ENCODE measurements around the gene HJURP.

HJURP gene

DNA sequence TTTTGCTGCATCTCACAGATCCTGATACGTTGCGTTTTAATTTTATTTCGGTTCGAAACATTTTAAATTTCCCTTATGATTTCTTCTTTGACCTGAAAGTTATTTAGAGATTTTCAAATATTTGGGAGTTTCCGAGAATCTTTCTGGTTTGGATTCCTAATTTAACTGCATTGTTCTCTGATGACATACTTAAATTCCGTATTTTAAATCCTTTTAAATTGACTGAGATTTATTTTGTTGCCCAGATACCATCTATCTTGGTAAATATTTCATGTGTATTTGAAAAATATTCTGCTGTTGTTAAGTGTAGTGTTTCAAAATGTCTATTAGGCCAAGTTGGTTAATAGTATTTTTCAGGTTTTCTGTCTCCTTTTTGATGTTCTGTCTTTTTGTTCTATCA is 38.5 kb downstream of the HJURP start:
- no peak for DNase-seq (ENCODE audit: low read depth in 1 of 2, low spot score in 1 of 2)

DNA sequence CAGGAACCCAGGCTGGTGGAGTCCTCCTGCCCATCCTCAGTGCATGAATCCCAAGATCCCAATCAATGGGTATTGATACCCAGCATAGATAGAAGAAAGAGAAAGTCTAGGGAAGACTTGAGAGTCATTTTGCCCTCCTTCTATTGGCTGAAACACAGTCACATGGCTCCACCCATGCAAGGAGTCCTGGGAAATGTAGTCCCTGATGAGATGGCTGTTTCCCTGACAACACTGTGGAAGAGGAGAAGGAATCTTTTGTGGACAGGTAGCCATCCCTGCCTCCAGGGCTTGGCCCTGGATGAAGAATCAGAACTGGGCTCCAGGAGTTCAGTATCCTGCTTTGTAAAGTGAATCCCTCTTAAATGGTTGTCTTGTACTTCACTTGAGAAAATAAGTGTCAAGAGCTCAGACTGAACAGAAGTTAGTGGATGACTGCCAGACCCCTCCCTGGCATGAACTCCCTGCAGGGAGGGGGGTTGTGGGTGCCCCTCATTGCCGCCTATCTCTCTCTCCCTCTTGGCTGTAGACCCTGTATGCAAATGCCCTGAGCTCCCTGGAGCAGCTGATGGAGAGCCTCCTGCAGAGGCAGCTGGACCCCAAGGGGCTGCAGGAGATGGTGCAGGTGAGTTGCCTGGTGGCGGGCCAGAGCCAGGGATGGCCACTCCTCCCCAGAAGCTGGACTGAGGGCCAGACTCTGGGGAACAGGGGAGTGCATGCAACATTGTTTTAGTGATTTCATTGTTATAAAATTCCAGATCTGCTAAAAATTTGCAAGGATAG is 40.1 kb downstream of the HJURP start:
- no peak for DNase-seq (ENCODE audit: low read depth in 1 of 2, low spot score in 1 of 2)

DNA sequence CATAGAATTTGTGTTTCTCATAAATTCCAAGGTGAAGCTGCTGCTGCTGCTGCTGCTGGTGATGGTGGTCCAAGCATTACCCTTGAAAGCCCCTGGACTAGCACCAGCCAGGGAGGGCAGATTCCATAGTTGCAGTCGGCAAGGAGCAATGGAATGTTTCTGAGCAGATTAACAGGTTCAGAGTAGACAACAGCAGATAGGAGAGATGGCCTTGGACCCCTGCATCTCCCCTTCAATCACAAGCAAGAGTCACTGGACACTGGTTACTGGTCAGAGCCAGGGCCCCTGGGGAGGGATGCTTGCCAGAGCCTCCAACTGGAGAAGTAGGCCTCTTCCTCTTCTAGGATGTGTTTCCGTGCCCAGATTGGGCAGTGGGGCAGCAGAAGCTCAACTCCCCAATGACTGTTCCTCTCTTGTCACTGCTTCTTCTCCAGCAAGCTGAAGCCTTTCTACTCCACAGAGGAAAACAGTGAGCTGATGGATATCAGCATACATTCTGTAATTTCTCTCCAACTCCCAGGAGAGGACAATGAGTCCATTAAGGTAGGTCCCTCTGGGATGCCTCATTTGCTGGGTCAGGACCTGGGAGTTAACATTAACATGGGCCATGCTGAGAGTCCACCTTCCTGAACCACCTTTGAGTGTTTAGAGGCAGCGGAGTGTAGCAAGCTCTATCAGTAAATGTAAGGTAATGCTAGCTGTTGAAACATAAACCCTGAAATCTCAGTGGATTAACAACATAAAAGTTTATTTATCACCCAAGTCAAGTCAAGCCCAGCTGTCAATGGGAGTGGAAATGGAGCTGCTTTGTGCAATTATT is 40.9 kb downstream of the HJURP start:
- DNase-seq (ENCODE audit: low read depth in 1 of 2, low spot score in 1 of 2), result no peak

DNA sequence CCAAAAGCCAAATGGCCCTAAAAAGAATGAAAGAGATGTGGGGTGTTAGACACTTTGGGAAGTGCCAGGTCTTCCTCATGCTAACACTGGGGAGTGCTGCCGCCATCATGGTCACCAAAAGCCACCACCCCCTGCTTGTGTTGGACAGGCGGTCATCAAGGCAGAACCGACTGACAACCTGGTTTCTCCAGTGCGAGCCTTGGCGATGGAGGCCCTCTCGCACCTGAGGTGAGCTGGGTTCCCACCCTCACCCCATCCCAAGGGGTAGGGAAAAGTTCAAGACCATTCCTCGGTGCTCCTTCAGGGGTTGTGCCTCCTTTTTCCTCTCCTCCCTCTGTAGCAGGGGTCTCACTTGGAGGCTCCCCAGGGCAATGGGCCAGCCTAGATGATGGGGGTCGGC is 42.6 kb downstream of the HJURP start:
- no peak for DNase-seq (ENCODE audit: low read depth in 1 of 2, low spot score in 1 of 2)

DNA sequence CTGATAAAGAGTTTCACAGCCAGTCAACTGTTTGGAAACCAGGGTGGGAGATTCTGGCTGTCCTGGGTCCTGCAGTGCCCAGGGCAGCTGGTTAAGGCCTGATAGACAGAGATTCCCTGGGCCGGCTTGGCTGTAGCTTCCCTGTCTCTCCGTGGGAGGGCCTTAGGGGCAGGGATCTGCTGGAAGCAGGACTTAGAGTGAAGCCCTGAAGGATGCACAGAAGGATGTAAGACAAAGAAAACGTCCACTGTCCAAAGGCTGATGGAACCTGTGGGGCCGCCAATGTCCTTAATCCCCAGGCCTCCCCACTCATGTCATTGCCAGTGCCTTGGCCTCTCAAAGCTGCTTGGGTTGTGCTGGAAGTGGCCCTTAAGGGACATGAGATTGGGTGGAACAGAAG is 43.2 kb downstream of the HJURP start:
- DNase-seq (ENCODE audit: low read depth in 1 of 2, low spot score in 1 of 2), result no peak

DNA sequence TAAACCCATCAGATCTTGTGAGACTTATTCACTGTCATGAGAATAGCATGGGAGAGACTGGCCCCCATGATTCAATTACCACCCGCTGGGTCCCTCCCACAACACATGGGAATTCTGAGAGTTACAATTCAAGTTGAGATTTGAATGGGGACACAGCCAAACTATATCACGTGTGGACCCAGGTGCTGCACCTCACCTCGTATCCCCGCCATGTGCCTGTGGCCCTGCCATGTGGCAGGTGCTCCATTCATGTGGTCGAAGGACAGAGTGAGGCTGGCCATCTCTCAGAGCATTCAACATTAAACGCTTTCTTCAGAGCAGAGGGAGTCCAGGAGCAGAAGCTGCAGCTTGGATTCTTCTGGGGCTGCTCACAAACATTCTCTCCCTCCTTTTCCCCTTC is 44.0 kb downstream of the HJURP start:
- DNase-seq (ENCODE audit: low read depth in 1 of 2, low spot score in 1 of 2), result no peak

DNA sequence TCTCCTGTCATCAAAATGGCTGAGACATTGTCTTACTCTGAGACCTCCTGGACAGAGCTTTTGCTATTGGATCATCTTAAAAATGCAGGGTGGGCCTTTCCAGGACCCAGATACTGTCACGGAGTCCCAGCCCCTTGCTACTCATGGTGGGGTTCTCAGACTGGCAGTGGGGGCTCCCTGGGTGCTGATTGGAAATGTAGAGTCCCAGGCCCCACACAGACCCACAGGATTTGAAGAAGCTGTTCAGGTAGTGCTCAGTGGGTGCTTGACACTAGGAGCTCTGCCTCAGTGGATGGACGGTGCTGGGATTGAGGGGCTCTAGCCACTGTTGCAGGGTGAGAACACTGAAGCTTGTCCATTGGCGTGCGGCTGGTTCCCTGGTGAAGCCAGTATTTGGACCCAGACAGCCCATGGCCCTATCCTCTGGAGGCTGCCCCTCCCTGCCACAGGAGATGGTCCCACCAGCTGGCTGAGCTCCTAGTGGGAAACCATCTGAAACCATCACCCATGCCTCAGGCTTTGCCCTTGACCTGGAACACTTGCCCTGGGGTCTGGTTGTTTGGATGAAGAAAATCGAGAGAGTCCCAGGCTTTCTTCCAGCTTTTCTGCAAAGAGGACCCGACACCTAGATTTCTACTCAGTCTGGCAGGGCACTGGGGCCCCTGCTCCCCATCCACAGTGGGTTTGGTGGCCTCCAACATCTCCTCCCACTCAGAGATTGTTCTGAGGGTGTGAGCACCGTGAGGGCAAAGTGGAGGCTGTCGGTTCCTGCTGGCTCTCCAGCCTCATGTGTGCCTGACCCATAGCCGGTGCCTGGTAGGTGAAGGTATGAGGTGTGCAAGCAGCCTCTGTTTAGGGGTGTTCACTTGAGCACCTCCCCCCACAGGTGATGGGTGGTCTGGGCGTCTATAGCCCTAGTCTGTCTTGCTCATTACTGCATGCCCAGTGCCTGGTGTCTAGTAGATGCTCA is 46.1 kb downstream of the HJURP start:
- no peak for DNase-seq (ENCODE audit: low read depth in 1 of 2, low spot score in 1 of 2)

DNA sequence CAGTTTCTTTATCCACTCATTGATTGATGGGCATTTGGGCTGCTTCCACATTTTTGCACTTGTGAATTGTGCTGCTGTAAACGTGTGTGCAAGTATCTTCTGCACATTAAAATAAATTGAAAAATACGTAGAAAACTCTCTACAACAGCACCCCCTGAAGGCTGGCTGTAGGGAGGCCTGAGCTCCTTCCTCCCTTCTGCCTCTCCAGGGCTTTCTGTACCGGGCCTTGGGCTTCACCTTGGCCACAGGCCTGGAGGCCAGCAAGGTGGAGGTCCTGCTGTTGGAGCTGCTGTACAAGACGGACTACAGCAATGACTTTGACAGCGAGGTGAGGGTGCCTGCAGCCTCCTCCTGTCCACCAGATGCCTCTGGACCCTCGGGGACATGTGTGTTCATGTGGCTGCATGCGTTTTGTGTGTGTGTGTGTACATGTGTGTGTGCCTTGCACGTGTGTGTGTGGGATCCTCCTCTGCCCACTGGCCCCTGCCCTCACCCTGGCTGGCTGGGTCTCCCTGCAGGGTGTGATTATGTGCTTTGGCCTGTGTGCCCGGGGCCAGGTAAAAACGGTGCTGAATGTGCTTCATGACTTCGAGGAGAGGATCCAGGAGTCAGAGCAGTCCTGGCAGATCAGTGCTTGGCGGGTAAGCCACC is 47.0 kb downstream of the HJURP start:
- no peak for DNase-seq (ENCODE audit: low read depth in 1 of 2, low spot score in 1 of 2)

DNA sequence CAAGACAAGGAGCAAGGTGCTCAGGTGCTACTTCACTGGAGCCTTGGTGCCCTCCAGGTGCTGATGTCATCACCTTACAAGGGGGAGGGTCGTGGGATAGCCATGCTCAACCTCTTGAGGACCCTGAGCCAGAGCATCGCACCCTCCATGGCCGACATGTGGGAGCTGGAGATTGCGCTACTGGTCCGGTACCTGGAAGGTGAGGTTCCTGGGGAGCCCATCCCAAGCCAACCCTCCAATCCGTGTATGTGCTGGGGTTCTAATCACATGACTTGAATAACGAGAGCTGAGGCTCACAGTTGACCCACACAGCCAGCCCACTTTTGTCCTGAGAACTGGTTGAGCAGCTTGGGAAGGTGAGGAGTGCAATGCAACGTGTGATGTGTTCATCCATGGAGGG is 50.3 kb downstream of the HJURP start:
- no peak for DNase-seq (ENCODE audit: low read depth in 1 of 2, low spot score in 1 of 2)

DNA sequence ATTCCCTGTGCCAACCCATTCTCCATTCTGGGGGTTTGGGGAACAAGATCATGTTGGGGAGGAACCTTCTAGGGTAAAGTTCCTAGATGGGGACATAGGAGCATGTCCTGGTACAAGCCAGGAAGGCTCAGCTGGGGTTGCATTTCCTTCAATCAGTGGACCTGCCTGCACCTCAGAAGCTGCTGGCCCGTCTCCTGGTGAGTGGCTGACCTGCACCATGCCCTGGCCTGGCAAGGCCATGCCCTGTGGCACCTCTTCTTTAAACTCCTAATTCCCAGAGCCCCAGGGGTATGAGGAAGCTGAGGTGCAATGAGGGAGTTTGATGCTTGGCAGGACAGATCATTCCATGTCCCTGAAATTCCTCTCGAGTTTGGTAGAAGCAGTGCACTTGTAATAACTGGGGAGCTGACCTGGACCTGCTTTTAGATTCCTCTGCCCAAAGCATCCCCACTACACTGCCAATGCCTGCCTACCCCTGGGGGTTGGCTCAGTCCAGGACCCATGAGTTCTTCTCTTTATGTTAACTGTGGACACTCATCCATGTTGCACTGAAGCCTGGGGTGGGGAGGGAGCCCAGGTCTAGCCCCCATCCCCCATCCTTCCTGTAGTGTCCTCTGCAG is 50.9 kb downstream of the HJURP start:
- DNase-seq (ENCODE audit: low read depth in 1 of 2, low spot score in 1 of 2), result no peak

DNA sequence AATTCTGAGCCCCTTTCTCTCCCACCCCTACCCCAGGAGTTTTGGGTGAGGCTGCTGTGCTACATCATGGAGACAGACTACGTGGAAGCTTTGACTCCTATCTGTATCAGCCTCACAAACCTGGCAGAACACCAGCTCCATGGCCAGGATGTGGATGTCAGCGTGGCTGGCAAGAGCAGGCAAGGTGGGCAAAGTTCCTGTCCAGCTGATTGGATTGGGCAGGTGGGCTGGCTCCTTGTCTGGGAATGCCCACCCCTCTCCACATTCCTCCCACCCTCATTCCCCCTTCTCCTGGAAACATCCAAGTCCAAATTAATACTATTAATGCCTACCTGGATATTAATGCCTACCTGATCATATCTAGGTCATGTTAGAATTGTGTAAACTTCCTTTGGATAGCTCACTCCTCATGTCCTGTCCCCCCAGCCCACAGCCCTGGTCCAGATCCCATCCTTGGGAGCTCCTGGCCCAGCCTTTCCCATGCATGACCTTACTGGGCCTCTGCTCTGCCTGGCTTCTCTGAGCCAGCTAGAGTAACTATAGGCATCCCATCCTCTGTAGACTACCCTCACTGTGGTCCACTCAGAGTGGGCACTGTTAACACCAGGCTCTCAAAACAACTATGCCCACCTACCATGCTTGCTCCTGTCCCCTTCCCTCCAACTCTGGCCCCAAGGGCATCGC is 52.1 kb downstream of the HJURP start:
- no peak for DNase-seq (ENCODE audit: low read depth in 1 of 2, low spot score in 1 of 2)

DNA sequence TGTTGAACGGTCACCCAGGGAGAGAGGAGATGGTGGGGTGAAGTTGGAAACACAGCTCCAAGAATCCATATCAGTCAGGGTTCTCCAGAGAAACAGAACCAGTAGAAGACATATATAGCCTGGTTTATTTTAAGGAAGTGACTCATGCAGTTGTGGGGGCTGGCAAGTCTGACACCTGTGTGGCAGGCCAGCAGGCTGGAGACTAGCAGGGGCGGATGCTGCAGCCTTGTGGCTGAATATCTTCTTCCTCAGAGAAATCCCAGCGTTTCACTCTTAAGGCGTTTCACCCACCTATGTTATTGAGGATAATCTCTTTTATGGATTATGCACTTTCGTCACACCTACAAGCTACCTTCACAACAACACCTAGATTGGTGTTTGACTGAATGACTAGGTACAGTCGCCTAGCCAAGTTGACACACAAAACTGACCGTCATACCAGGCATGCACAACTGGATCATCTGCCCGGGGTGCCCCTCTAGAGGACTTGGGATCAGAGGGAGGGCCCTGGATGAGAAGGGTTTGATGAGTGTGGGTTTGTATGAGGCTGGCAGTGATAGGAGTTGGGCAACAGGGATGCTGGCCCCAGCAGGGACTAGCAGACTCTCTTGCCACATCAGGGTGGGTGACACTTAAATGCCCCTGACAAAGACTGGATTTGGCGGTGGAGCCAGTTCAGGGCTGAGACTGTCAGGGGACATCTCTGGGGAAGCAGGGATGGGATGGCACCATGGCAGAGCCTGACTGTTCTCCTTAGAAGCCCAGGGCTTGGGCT is 52.8 kb downstream of the HJURP start:
- DNase-seq (ENCODE audit: low read depth in 1 of 2, low spot score in 1 of 2), result no peak

DNA sequence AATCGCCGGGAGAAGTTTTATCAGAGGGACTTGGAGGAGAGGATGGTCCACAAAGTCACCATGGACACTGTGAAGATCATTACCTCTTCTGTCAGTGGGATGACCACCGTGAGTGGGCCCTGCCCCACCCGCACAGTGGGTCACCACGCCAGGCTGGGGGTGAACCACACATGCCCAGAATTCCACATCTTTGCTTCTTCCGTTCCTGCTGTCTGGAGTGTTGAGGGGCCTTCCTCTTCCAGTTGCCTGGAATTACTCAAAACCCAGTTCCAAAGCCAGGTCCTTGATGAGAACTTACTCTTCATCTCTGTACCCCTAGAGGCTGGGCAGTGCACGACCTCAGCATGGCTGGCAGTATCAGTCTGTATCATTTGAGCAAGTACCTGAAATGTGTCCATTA is 54.1 kb downstream of the HJURP start:
- no peak for DNase-seq (ENCODE audit: low read depth in 1 of 2, low spot score in 1 of 2)

DNA sequence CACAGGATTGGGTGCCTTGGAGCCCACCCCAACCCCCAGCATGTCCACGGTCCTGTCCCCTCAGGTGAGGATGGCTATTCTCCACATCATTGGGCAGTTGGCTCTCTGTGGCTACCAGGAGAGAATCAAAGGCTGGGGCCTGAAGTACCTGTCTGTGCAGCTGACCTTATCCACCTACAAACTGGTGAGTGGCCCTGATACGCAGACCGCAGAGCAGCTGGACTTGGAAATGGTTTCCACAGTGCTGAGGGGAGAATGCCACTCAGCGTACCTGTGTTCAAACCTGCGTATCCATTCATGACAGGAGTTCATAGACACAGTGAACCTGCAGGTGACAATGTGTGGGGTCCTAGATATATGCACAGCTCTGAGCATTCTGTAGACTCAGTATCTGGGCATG is 54.6 kb downstream of the HJURP start:
- DNase-seq (ENCODE audit: low read depth in 1 of 2, low spot score in 1 of 2), result no peak

DNA sequence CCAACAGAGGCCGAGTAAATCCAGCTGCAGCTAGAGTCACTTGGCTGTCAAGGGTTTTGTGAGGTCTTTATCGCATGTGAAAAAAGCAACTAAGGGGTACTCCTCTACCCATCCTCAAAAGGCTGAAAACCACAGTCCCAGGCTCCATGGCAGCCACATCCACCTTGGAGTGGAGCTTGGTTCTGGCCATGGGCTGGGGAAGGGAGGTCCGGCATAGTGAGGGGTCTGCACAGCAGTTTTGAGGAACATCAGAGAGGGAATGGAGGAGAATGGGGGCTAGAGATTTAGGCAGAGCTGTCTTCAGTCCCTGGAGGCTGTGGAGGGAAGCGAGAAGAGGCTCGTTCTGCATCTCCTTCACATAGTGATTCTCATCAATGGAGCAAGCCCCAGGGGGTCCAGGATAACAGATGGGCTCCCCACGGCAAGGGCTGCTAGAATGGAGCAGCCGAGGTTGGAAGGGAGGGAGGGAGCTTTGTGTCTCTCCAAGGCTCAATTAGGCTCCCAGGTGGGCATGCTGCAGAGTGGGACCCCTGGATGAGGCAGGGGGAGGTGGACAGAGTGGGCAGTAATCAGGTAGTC is 55.2 kb downstream of the HJURP start:
- no peak for DNase-seq (ENCODE audit: low read depth in 1 of 2, low spot score in 1 of 2)

DNA sequence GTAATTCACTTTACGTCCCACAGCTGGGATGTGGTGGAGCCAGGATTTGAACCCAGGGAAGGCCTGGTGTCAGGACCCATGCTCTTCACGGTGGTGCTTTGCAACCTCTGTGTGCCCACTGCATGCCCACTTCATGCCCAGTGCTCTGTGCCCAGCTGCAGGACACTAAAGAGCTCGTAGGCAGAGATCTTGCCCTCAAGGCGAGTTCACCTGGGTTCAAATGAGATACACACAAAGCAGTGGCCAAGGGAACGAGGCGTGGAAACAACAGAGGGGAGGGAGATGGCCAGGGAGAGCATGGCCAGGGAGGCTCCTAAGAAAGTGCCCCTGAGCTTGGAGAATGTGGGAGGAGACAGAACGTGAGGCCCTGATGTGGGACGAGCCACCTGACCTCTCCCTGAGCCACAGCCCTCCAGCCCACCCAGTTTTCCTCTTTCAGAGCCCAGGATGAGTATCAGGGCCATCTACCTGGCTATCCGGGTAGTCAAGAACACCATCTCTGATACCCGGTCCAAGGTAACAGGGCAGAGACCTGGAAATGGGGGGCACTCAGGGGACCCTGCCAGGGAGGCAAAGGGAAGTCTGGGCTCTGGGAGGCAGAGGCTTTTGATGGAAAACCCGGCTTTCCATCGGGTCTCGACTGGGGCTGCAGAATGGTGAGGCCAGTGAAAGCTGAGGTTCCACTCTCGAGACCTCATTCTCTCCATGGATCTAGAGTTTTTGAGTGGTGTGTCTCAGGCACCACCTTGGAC is 55.8 kb downstream of the HJURP start:
- DNase-seq (ENCODE audit: low read depth in 1 of 2, low spot score in 1 of 2), result no peak

DNA sequence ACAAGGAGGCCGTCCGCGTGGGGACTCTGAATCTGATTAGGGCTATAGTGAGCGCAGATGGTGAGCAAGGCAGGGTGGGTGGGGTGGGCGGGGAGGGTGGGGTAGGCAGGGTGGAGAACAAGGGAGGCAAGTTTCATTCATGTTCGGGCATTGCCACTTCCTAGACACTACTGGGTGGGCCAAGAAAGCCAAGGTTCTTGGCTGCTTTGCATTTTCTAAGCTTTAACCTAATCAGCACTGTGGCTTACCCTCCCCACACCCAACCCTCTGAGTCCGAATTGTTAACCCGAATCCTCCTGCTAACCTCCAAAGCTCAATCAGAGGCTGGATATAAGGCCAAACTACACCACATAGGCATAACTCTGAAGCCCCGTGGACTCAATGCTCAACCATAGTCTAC is 58.1 kb downstream of the HJURP start:
- no peak for DNase-seq (ENCODE audit: low read depth in 1 of 2, low spot score in 1 of 2)

DNA sequence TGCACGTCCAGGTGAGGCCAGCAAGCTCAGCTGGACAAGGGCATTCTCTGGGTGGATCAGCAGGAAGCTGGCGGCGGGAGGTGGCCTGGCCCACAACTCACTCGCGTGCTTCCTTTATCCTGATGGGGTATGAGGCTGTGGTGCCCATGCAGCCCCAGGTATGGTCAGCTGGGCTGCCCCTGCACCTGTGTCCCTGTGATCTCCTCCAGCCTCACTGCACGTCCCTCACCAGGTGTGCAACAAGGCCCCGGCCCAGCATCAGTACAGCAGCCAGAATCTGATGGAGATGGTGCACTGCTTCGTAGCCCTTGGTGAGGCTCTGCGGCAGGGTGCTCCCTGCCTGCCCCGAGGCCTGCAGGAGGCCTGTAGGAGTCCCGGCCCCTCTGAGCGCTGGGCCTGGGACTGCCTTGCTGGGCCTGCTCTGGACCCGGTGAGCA is 58.6 kb downstream of the HJURP start:
- DNase-seq (ENCODE audit: low read depth in 1 of 2, low spot score in 1 of 2), result no peak
